GM20431 (cell line): ENCODE data around the gene ATP8B3.
"Not testable (repeated sequence)": the region's sequence is repeated elsewhere in the genome, so short reads cannot be mapped to it uniquely, and the experiment has no call there.

Experiments
- in situ Hi-C: fragments of 300-500 bp; cut with MseI, MboI; formaldehyde crosslinking; loops from one replicate; pipeline ENCODE4 v1.15.0; 2020; ENCODE audit warnings: low sequenced_read_pairs; ENCODE audit not compliant: unreplicated experiment

ATP8B3 gene

DNA sequence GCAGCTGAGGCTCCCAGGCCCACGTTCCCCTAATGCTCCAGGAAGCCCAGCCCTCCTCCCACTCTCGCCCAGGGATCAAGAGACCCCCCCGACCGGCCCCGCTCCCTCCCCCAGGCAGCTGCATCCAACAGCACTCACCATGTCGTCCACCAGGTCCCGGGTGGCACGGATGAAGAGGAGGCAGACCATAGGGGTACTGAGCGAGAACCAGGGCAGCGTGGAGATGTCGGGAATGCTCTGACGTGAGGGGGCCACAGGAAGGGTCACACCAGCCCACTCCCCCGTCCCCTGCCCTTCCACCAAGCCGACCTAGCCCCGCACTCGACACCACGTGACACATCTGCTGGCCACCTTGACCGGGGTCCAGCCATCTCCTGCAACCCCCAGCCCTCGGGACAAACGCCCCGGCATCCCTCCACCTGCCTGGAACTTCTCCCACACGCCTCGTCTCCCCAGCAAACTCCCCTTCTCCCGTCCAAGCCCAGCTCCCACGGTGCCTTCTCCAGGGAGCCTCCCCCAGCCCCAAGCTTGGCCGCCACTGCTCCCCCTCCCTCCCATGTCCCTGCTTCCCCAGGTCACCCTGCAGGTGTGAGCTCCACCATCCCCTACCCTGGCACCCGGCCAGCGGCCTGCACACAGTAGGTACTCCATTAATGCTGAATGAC, 4.9 kb downstream of the ATP8B3 start:
- in situ Hi-C loops: no loop called here

DNA sequence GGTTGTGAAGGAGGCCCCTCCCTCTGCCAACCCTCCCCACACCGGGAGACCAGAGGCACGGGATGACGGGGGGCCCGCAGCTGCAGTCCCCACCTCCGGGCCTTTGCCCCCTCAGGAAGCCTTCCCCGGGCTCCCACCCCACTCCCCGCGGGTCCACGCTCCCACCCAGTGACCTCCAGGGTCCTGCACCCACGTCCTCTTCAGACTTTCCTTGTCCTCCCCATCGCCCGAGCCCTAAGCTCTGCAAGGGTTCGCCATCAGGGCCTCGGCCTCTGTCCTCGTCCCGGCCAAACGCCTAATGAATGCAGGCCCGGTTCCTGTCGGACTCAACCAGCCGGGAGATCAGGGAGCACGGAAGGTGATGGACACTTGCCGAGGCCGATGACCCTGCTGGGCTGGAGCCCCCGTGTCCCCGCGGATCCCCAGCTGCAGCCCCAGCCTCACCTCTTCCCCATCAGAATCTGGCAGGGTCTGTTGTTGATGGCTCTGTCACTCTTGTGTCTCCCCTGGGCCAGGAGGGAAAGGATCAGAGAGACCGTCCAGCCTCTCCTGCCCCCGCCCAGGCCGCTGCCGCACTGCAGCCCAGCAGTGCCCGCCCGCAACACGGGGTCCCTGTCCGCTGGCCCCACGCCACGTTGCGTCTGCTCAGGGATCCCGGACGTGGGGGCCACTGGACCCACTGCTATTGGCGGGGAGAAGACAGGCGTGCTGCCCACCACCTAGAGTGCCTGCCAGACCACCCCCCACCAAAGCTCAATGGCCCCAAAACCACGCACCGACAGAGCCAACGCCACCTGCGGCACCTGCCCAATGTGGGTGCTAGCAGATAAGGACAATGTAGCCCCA, 5.7 kb downstream of the ATP8B3 start:
- in situ Hi-C loops: no loop called here

DNA sequence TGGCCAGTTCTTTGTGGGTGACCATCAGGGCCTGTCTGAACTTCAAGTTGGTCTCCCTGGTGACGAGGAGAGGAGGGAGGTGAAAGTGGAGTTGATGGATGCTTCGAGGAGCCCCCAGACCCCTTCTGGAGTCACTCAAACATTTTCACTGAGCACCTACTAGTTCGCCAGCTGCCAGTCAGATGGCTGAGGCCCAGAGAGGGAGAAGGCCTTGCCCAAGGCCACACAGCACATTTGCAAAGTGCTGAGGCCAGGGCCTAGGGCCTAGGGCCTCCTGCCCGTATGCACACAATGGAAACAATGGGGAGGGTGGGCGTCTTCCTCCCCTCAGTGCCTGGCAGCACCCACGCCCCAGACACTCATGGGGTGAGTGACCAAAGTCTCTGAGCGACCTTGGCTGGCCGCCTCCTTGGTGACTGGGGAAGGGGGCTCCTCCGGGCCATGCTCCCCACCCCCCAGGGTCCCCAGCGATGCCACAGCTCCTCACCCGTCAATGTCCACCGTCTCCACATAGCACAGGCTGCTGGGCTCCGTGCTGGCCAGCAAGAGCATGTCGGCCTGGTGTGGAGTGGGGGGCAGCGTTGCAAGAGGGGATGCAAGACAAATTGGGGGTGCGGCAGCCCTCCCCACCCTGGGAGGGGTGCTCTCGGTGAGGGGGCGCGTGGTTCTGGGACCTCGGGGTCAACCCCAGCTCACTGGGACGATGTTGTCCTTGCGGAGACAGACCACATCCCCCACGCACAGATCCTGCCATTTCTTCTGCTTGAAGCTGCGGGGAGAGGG, 6.5 kb downstream of the ATP8B3 start:
- in situ Hi-C loops: no loop called here

DNA sequence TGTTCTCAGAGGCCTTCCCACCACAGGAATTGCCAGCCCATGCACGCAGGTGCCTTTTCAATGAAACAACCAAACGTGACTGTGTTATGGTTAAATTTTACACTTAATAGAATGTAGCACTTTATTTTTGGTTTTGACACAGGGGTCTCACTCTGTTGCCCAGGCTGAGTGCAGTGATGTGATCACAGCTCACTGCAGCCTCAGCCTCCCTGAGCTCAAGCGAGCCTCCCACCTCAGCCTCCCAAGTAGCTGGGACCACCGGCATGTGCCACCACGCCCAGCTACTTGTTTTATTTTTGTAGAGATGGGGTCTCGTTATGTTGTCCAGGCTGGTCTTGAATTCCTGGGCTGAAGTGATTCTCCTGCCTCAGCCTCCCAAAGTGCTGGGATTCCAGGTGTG, 7.2 kb downstream of the ATP8B3 start:
- in situ Hi-C loops: no loop called here

DNA sequence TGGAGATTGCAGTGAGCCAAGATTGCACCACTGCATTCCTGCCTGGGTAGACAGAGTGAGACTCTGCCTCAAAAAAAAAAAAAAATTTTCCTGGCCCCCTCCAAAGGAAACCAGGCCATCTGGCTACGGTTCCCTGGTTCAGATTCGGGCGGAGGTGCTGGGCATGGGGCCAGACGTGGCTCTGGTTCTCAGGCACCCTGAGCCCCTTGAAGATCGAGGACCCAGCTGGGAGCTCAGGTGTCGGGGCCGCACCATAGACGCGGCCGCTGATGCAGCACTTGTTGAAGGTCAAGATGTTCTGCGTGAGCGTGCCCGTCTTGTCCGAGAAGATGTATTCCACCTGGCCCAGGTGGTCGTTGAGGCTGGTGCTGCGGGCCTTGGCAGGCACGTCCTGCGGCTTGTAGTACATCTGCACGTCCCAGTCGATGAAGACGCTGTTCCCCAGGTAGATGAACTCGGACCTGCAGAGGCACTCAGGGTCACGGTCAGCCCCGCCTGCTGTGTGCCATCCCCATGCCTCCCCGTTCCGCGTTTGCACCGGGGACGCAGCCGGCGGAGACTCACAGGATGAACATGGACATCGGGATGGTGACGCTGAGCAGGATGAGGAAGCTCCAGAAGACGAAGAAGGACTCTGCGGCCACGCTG, 12.3 kb downstream of the ATP8B3 start:
- in situ Hi-C loops: no loop called here

DNA sequence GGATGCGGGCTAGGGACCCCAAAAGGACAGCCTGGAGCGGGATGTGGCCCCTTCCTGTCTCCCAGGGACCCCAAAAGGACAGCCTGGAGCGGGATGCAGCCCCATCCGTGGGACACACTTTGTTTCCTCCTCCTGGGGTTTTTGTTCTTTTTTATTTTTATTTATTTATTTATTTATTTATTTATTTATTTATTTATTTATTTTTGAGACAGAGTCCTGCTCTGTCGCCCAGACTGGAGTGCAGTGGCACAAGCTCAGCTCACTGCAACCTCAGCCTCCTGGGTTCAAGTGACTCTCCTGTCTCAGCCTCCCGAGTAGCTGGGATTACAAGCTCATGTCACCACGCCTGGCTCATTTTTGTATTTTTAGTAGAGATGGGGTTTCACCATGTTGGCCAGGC, 14.8 kb downstream of the ATP8B3 start:
- in situ Hi-C loops: not testable (repeated sequence)

DNA sequence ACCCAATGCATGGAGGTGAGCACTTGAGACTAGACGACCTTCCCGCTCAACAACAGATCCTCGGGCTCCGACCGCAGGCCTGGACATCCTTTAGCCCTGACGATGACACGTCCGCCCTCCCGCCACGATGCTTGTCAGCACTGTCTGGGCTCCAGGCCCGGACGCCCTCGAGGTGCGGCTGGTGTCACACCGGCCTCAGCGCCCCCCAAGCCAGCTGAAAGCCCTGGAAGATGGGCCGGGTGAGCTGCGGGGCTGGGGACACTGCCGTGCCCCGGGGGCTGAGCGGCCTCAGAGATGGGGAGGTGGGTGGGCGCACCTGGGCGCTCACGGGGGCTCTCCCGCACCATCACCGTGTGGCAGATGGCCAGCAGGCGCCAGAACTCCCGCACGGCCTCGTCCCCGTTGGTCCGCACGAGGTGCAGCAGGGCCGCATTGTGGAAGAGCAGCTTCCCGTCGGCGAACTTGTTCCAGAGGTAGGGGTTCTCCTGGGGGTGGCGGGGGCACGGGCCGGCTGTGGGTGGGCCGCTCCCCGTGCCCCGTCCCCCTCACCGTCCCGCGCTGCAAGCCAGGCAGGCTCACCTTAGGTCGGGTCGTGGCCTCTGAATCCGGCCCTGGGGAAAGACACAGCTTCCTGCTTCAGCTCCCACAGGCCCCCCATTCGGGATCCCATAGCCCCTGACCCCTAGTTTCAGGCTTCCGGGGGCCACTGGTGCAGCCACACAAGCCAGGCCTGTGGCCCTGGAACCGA, 15.5 kb downstream of the ATP8B3 start:
- in situ Hi-C loops: no loop called here

DNA sequence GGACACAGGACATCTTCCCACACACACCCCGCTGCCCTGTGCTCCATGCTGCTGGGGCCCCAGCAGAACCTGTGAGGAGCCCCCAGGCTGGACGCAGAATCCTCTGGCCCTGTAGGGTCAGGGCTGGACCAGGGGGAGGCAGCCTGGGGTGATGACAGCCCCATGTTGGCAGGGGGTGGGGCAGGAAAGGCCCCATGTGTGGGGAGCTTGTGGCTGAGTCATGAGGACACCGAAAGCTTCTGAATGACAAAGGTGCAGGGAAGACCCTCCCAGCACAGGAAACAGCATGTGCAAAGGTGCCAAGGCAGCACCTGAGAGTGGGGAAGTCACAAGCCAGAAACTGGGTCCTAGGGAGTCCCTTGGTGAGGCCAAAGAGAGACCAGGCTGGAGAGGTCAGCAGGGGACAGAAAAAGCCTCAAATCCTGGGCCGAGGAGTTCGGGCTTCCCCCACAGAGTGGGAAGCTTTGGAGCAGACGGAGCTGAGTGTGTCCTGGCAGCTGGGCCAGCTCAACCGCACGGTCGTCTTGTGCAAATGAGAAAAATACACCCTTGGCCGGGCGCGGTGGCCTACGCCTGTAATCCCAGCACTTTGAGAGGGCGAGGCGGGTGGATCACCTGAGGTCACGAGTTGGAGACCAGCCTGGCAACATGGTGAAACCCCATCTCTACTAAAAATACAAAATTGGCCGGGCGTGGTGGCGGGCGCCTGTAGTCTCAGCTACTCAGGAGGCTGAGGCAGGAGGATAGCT, 17.5 kb downstream of the ATP8B3 start:
- in situ Hi-C loops: no loop called here

DNA sequence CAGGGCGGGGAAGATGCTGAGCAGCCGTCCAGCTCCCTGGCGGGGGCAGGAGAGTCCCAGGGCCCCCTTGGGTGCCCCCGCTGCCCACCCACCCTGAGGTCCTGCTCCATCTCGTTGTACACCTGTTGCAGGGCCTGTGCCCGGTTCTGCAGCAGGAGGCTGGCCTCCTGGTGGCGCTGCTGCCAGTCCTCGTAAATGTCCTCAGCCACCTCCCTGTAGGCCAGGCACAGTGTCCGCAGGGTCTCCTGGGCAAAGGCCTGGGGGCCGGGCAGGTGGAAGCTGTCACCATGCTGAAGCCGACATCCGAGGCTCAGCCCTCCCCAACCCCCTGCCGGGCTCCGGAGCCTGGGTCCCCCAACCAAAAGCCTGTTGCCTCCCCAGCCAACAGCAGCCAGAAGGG, 20.2 kb downstream of the ATP8B3 start:
- in situ Hi-C loops: no loop called here

DNA sequence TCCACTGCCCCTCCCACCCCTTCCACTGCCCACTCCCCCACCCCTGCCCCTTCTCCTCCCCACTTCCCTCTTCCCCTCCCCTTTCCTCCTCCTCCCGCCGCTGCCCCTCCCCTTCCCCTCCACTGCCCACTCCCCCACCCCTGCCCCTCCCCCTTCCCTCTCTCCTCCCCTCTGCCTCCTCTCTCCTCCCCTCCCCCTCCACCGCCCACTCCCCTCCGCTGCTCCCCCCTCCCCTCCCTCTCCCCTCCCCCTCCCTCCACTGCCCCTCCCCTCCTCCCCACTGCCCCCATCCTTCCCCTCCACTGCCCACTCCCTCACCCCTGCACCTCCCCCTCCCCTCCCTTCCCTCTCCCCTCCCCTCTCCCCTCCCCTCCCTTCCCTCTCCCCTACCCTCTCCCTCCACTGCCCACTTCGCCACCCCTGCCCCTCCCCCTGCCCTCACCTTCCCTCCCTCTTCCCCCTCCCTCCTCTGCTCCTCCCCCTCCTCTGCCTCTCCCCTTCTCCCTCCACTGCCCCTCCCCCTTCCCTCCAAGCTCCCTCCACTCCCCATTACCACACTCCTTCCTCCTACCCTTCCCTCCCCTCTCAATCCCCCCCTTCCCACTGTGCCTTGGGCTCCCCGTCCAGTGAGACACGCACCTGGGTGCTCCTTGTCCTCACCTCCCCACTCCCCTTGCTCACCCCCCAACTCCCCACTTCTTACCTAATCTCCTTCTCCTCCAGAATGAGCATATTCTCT, 21.9 kb downstream of the ATP8B3 start:
- in situ Hi-C loops: no loop called here

DNA sequence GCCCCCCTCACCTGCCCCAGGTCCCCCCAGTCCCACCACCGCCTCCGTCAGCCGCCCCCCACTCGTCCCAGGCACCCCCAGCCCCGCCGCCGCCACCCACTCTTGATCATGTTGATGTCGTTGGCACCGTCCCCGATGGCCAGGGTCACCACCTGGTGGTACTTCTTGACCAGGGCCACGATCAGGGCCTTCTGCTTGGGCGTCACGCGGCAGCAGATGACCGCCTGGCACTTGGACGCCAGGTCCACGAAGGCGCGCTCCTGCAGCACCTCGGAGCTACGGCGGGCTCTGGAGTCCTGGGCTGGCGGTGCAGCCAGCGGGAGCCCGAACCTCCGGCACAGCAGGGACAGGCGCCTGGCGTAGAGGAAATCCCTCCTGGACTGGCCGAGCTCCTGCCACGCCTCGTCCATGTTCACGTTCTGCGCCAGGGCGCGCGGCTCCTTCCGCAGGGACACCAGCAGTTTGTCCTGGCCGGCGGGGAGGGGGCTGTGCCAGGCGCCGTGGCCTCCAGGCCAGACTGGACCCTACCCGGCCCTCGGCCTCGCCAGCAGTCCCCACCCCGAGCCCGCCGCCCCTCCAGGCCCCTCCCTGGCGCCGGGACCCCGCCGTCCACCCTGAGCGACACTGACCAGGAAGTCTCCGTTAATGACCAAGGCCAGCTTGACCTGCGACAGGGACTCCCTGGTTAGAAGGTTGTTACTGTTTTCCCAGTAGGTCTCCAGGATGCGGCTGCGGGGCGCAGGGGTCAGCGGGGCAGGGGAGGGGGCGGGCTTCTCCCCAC, 22.6 kb downstream of the ATP8B3 start:
- in situ Hi-C loops: no loop called here

DNA sequence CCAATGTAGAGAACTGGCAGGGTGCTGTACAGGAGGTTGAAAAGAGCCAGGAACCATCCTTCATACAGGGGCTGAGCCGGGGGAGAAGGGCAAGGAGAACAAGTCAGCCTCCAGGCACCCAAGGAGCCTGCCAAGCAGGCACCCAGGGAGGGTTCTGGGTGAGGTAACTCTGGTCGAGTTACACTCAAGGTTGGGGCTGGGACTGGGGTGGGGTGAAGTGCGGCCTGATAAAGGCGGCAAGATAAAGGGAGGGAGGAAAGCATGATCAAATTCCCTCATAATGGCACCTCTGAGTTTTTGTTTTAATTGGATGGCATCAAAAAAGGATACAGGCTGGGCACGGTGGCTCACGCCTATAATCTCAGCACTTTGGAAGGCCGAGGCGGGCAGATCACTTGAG, 25.0 kb downstream of the ATP8B3 start:
- in situ Hi-C loops: no loop called here

DNA sequence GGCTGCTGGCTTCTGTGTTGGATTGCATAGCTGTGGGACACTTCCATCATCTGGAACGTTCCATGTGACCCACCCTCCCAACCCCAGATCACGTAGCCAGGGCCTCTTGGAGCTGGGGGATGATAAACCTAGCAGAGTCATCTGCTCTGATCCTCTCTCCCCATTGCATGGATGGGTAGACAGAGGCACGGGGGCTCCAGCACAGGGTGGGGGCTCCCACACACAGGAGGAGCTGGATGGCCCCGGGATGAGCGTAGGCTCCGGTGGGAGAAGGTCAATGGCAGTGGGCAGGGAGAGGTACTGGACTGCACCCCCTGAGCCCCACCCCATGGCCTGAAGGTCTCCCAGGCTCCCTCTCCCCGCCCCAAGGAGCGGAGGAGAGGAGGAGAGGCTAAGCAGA, 25.4 kb downstream of the ATP8B3 start:
- in situ Hi-C loops: no loop called here

DNA sequence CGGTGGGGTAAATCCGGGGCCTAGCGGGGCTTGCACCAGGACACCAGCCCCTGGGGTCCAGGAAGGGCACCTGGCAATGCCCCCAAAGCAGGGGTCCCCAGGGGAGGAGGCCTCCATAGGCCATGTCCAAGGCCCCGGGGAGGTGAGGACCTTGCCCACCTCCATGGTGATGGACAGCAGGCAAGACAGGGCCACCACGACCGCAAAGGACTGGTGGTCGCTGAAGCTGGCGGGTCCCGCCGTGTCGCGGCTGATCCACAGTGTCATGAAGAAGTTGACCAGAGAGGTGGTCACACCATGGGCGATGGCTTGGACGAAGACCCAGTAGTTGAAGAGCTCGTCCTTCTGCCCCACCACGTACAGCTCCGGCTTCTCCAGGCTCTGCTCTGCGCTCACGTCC, 26.8 kb downstream of the ATP8B3 start:
- in situ Hi-C loops: no loop called here

DNA sequence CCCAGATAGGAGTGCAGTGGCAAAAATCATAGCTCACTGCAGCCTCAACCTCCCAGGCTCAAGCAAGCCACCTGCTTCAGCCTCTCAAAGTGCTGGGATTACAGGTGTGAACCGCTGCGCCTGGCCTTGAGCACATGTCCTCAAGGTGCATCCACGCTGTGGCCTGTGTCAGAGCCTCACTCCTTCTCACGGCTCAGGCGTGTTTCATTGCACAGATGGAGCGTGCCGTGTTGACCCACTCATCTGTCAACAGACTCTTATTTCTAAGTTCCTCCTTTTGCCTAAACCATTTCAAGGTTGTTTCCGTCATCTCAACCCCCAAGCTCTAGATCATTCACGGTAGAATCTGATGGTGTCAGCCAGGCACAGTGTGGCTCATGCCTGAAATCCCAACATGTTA, 28.2 kb downstream of the ATP8B3 start:
- in situ Hi-C loops: no loop called here

DNA sequence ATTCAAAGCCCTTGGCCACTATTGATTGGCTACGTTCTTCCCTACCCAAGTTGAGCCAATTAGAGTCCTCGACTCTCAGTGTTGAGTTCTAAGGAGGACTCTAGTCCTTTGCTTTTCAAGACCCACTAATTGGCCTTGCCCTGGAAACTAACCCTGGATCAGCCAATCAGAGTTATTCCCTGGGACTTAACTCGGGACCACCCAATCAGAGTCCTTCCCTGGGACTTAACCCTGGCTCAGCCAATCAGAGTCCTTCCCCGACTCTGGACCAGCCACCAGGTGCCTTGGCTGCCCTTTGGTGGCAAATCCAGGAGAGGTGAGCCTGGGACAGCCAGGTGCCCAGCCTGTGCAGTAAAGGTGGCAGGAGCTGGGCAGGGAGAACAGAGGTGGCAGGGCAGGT, 28.7 kb downstream of the ATP8B3 start:
- in situ Hi-C loops: no loop called here

DNA sequence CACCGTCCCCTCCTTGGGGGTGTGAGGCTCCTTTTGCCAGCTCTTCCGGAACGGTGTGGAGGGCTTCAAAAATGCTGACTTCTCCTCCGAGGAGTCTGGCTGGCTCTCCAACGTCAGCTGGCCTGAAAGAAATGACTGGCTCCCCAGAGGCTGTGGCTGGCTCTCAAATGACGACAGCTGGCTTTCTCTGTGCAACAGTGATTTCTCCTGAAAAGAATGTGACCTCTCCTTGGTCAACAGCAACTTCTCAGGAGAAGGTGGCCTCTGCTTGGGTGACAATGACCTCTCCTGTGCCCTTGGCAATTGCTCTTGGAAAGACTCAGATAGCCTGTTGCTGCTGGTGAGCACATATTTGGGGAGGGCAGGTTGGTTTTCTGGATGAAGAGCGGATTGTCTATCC, 29.6 kb downstream of the ATP8B3 start:
- in situ Hi-C loops: no loop called here
